Measurements from ENCODE around the gene SH2D1B. TPM values are rescaled to one million over a fixed set of nuclear protein-coding genes. Genes with fewer than 3 reads are reported as not detected.

SH2D1B gene
- total and polyA plus RNA-seq, 9 donors = 0.10 to 0.40 (median 0.12) TPM; not detected in 6

- intact Hi-C loops (cut with DNase I) = no loop called here
- no peaks in the 10 kb centered on the region for H3K27me3 ChIP-seq
- WGBS, 3 donors = 92 to 100% (median 97%) methylated on average over 1 of the region's 1 CpG
- TF ChIP-seq POLR2A (IDR thresholded peaks at IDR 0.05) = no peak
- H3K36me3 ChIP-seq = no peaks in the 10 kb centered on the region
- no peak overlapping the region for H3K27ac ChIP-seq
- no peak for DNase-seq
- H3K4me3 ChIP-seq = no peak overlapping the region
- H3K4me1 ChIP-seq (ENCODE audit: insufficient read depth) = no peaks in the 10 kb centered on the region
- H3K9me3 ChIP-seq = no peaks in the 10 kb centered on the region
Observed at GRCh38 chr1:162407539-162407938, 4.4 kb downstream of the SH2D1B start.

- DNase-seq = no peak
Observed at GRCh38 chr1:162406811-162407210, 5.1 kb downstream of the SH2D1B start.

GRCh38 chr1:162405800-162406199, 6.1 kb downstream of the SH2D1B start:
- H3K27ac ChIP-seq = no peak overlapping the region
- intact Hi-C loops (cut with DNase I) = no loop called here
- no peak overlapping the region for H3K4me3 ChIP-seq
- H3K27me3 ChIP-seq = no peaks in the 10 kb centered on the region
- no peaks in the 10 kb centered on the region for H3K9me3 ChIP-seq
- WGBS, 3 donors = 37 to 67% (median 44%) methylated on average over 5 of the region's 5 CpGs
- DNase-seq = no peak
- H3K4me1 ChIP-seq (ENCODE audit: insufficient read depth) = no peaks in the 10 kb centered on the region
- no peak for TF ChIP-seq EP300 (IDR thresholded peaks at IDR 0.05)
- TF ChIP-seq POLR2A (IDR thresholded peaks at IDR 0.05) = no peak
- TF ChIP-seq, protein P1, sequence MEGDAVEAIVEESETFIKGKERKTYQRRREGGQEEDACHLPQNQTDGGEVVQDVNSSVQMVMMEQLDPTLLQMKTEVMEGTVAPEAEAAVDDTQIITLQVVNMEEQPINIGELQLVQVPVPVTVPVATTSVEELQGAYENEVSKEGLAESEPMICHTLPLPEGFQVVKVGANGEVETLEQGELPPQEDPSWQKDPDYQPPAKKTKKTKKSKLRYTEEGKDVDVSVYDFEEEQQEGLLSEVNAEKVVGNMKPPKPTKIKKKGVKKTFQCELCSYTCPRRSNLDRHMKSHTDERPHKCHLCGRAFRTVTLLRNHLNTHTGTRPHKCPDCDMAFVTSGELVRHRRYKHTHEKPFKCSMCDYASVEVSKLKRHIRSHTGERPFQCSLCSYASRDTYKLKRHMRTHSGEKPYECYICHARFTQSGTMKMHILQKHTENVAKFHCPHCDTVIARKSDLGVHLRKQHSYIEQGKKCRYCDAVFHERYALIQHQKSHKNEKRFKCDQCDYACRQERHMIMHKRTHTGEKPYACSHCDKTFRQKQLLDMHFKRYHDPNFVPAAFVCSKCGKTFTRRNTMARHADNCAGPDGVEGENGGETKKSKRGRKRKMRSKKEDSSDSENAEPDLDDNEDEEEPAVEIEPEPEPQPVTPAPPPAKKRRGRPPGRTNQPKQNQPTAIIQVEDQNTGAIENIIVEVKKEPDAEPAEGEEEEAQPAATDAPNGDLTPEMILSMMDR (IDR thresholded peaks at IDR 0.05) = no peak
- no peaks in the 10 kb centered on the region for H3K36me3 ChIP-seq

More at GRCh38 chr1:162406811-162407210, 5.1 kb downstream of the SH2D1B start:
- H3K4me3 ChIP-seq = no peak overlapping the region
- TF ChIP-seq, protein P1 (IDR thresholded peaks at IDR 0.05) = no peak
- TF ChIP-seq EP300 (IDR thresholded peaks at IDR 0.05) (no peak), POLR2A (IDR thresholded peaks at IDR 0.05) (no peak)
- no peaks in the 10 kb centered on the region for H3K27me3 ChIP-seq
- no peaks in the 10 kb centered on the region for H3K9me3 ChIP-seq
- WGBS, 3 donors = 87 to 93% (median 91%) methylated on average over 2 of the region's 2 CpGs
- no peaks in the 10 kb centered on the region for H3K4me1 ChIP-seq (ENCODE audit: insufficient read depth)
- intact Hi-C loops (cut with DNase I) = no loop called here
- H3K27ac ChIP-seq = no peak overlapping the region
- H3K36me3 ChIP-seq = no peaks in the 10 kb centered on the region

- DNase-seq = no peak
- Histone ChIP-seq H3K4me3 (no peak overlapping the region), H3K4me1 (ENCODE audit: insufficient read depth) (no peaks in the 10 kb centered on the region), H3K27ac (no peak overlapping the region), H3K9me3 (no peaks in the 10 kb centered on the region), H3K36me3 (no peaks in the 10 kb centered on the region), H3K27me3 (no peaks in the 10 kb centered on the region)
- intact Hi-C loops (cut with DNase I) = no loop called here
- TF ChIP-seq POLR2A (IDR thresholded peaks at IDR 0.05) (no peak), EP300 (IDR thresholded peaks at IDR 0.05) (no peak)
- TF ChIP-seq, protein P1 (IDR thresholded peaks at IDR 0.05) = no peak
- 39 to 59% (median 45%) methylated on average over 5 of the region's 5 CpGs for WGBS, 3 donors
Observed at GRCh38 chr1:162404550-162405160, 7.3 kb downstream of the SH2D1B start.

GRCh38 chr1:162400790-162401355, 11.1 kb downstream of the SH2D1B start:
- intact Hi-C loops (cut with DNase I) = no loop called here
- 83 to 87% (median 85%) methylated on average over 10 of the region's 10 CpGs for WGBS, 3 donors
- no peak for DNase-seq
- Histone ChIP-seq H3K4me1 (ENCODE audit: insufficient read depth) (no peaks in the 10 kb centered on the region), H3K36me3 (no peaks in the 10 kb centered on the region), H3K27me3 (no peaks in the 10 kb centered on the region), H3K27ac (no peak overlapping the region), H3K4me3 (no peak overlapping the region), H3K9me3 (no peaks in the 10 kb centered on the region)
- TF ChIP-seq POLR2A (IDR thresholded peaks at IDR 0.05) (no peak), EP300 (IDR thresholded peaks at IDR 0.05) (no peak)
- TF ChIP-seq, protein P1 (IDR thresholded peaks at IDR 0.05) = no peak
